HepG2 (cell line): ENCODE data around the gene ELAVL3. TPM values are rescaled to one million over a fixed set of nuclear protein-coding genes. Genes with fewer than 3 reads are reported as not detected.

Source experiments
- ARHGAP35 ChIP-seq: sonication (generic); formaldehyde crosslinking; IDR thresholded peaks from 2 replicates; pipeline ENCODE4 v1.9.0; 2022; ENCODE audit warnings: mild to moderate bottlenecking, inconsistent platforms, moderate library complexity, missing genetic modification reagents, borderline replicate concordance
- ATM ChIP-seq: fragments of 450-650 bp; IDR thresholded peaks from 2 replicates; pipeline ENCODE4 v1.7.1; 2017; ENCODE audit warnings: mild to moderate bottlenecking, borderline replicate concordance
- CCAR2 ChIP-seq: fragments of 200-400 bp; formaldehyde crosslinking; optimal IDR thresholded peaks from 2 replicates; pipeline ENCODE3; 2018; ENCODE audit warnings: low read depth, mild to moderate bottlenecking, low read length, moderate library complexity
- DMAP1 ChIP-seq: IDR thresholded peaks from 2 replicates; pipeline ENCODE4 v1.6.1; 2016
- HNRNPUL1 ChIP-seq: fragments of 200-400 bp; formaldehyde crosslinking; IDR thresholded peaks from 2 replicates; pipeline ENCODE4 v1.6.1; 2017; ENCODE audit warnings: low read depth, mild to moderate bottlenecking, low read length, moderate library complexity
- HOMEZ ChIP-seq: IDR thresholded peaks from 2 replicates; pipeline ENCODE4 v1.6.1; 2016; ENCODE audit warnings: low read depth
- KLF9 ChIP-seq: IDR thresholded peaks from 2 replicates; pipeline ENCODE4 v1.6.1; 2016; ENCODE audit warnings: low read depth
- MTF2 ChIP-seq: sonication (generic); formaldehyde crosslinking; IDR thresholded peaks from 2 replicates; pipeline ENCODE4 v1.5.0; 2020; ENCODE audit warnings: missing genetic modification reagents, borderline replicate concordance
- NR2C2 ChIP-seq: sonication (generic); formaldehyde crosslinking; IDR thresholded peaks from 2 replicates; pipeline ENCODE4 v1.4.0; 2020; ENCODE audit warnings: missing genetic modification reagents, mild to moderate bottlenecking, moderate library complexity, borderline replicate concordance
- PAWR ChIP-seq: sonication (generic); formaldehyde crosslinking; IDR thresholded peaks from 2 replicates; pipeline ENCODE4 v1.4.0; 2020; ENCODE audit warnings: missing genetic modification reagents, mild to moderate bottlenecking, borderline replicate concordance
- PCBP1 ChIP-seq: fragments of 200-400 bp; formaldehyde crosslinking; IDR thresholded peaks from 2 replicates; pipeline ENCODE4 v1.6.1; 2017; ENCODE audit warnings: mild to moderate bottlenecking, low read depth, low read length, borderline replicate concordance
- POGZ ChIP-seq: sonication (generic); formaldehyde crosslinking; IDR thresholded peaks from 2 replicates; pipeline ENCODE4 v1.4.0; 2020; ENCODE audit warnings: mild to moderate bottlenecking, missing genetic modification reagents
- PREB ChIP-seq: sonication (generic); formaldehyde crosslinking; IDR thresholded peaks from 2 replicates; pipeline ENCODE4 v1.4.0; 2020; ENCODE audit warnings: missing genetic modification reagents
- SUZ12 ChIP-seq: fragments of 150-350 bp; IDR thresholded peaks from 2 replicates; pipeline ENCODE4 v1.6.1; 2014; ENCODE audit warnings: low read depth, low read length
- ZBTB46 ChIP-seq: sonication (generic); formaldehyde crosslinking; IDR thresholded peaks from 2 replicates; pipeline ENCODE4 v1.4.0; 2020; ENCODE audit warnings: mild to moderate bottlenecking, missing genetic modification reagents, borderline replicate concordance
- ZBTB8A ChIP-seq: sonication (generic); formaldehyde crosslinking; IDR thresholded peaks from 2 replicates; pipeline ENCODE4 v1.4.0; 2020; ENCODE audit warnings: mild to moderate bottlenecking, low read depth, missing genetic modification reagents, borderline replicate concordance
- ZNF263 ChIP-seq: sonication (generic); formaldehyde crosslinking; IDR thresholded peaks from 2 replicates; pipeline ENCODE4 v1.4.0; 2020; ENCODE audit warnings: missing genetic modification reagents
- ZNF644 ChIP-seq: IDR thresholded peaks from 2 replicates; pipeline ENCODE4 v1.6.1; 2016; ENCODE audit warnings: low read depth
- ZNF670 ChIP-seq: sonication (generic); formaldehyde crosslinking; IDR thresholded peaks from 2 replicates; pipeline ENCODE4 v1.8.0; 2022; ENCODE audit warnings: mild to moderate bottlenecking, missing genetic modification reagents, borderline replicate concordance
- ZNF75D ChIP-seq: sonication (generic); formaldehyde crosslinking; IDR thresholded peaks from 2 replicates; pipeline ENCODE4 v1.8.1; 2023; ENCODE audit warnings: missing genetic modification reagents, mild to moderate bottlenecking, borderline replicate concordance
- ZNF782 ChIP-seq: sonication (generic); formaldehyde crosslinking; IDR thresholded peaks from 2 replicates; pipeline ENCODE4 v1.4.0; 2020; ENCODE audit warnings: missing genetic modification reagents, mild to moderate bottlenecking, borderline replicate concordance
- ZSCAN22 ChIP-seq: sonication (generic); formaldehyde crosslinking; IDR thresholded peaks from 2 replicates; pipeline ENCODE4 v1.4.0; 2020; ENCODE audit warnings: mild to moderate bottlenecking, missing genetic modification reagents
- polyA plus RNA-seq, 8 experiments: library from polyadenylated mRNA; depleted of rRNA in 3 of 8; stranded (reverse) in 7 of 8; unstranded in 1 of 8; fragments of >200 nt; fragmentation: Illumina TruSeq in 4 of 8; extraction: Trizol in 4 of 8; gene quantifications; 2 replicates each; pipeline versions ENCODE4 v1.2.1 to v1.2.3, GENCODE V29; 2011 to 2016; ENCODE audit warnings: low read depth in 4 of 8, missing spikeins in 1 of 8, mixed read lengths in 1 of 8; ENCODE audit not compliant: insufficient read depth in 1 of 8
- total RNA-seq, 5 experiments: library from RNA; depleted of rRNA; stranded (reverse); fragments of >200 nt; fragmentation: Illumina TruSeq; extraction: Trizol; gene quantifications; 2 replicates each; pipeline ENCODE4 v1.2.3, GENCODE V29; 2016; ENCODE audit warnings: low read depth in 1 of 5
- TF ChIP-seq, protein P1 (sequence below): sonication (generic); formaldehyde crosslinking; IDR thresholded peaks from 2 replicates; pipeline ENCODE4 v1.4.0; 2020; ENCODE audit warnings: missing genetic modification reagents

Gene ELAVL3
- total and polyA plus RNA-seq, 2 of the 13 experiments (the other 11 are each of a cell fraction or from before 2014, with no cell fraction given) = 0.03 TPM; not detected in 1

DNA sequence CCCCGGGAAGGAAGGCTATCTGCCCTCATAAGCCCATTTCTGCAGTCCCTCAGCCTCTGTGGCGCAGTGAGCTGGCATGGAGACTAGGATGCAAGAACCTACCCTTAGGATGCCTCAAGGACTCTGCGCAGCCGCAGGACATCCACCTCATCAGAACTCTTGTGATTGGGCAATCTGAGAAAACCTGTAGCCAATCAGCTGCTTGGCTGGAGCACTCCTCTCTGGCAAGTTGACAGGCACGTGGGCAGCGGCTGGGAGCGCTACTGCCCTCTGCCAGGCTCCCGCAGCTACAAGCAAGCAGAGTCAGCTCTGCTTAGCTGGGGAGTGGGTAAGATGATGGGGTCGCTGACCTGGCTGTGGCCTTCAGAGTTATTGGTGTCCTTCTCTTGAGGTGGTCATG lies 49.6 kb upstream of the ELAVL3 start (continued):
- TF ChIP-seq ZNF782 (CRISPR knock-in tag) (no peak), DMAP1 (0 out of 2 replicates have a peak, but pooled peaks have one; percentile 47), SUZ12 (no peak), ZSCAN22 (CRISPR knock-in tag) (no peak), ZBTB8A (no peak), ARHGAP35 (CRISPR knock-in tag) (no peak), HOMEZ (CRISPR knock-in tag) (0 out of 2 replicates have a peak, but pooled peaks have one; percentile 42), ZNF644 (CRISPR knock-in tag) (no peak), HNRNPUL1 (no peak), KLF9 (CRISPR knock-in tag) (no peak), PREB (no peak), POGZ (CRISPR knock-in tag) (0 out of 2 replicates have a peak, but pooled peaks have one; percentile 36), ATM (no peak), CCAR2 (no peak), PAWR (CRISPR knock-in tag) (no peak), MTF2 (no peak), PCBP1 (no peak), ZNF670 (no peak), ZBTB46 (CRISPR knock-in tag) (no peak), ZNF75D (CRISPR knock-in tag) (no peak), NR2C2 (CRISPR knock-in tag) (peak; percentile 41; the same call in 1 of the 2 replicates), ZNF263 (CRISPR knock-in tag) (peak; percentile 87)
- TF ChIP-seq, protein P1, sequence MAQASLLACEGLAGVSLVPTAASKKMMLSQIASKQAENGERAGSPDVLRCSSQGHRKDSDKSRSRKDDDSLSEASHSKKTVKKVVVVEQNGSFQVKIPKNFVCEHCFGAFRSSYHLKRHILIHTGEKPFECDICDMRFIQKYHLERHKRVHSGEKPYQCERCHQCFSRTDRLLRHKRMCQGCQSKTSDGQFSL = no peak
